HepG2 (cell line): ENCODE results near the gene RBM11.

Experiments
- AGO1 ChIP-seq: fragments of 200-400 bp; formaldehyde crosslinking; IDR thresholded peaks from 2 replicates; pipeline ENCODE4 v1.6.1; 2017; ENCODE audit warnings: mild to moderate bottlenecking, low read depth, low read length, moderate library complexity; ENCODE audit not compliant: poor library complexity, severe bottlenecking
- CHD2 ChIP-seq: IDR thresholded peaks from 2 replicates; pipeline ENCODE4 v1.6.1; 2011; ENCODE audit warnings: low read depth, low read length, improper control_type of control experiment
- ETV6 ChIP-seq: sonication (generic); formaldehyde crosslinking; conservative IDR thresholded peaks from 2 replicates; pipeline ENCODE4 v1.4.0; 2020; ENCODE audit warnings: missing genetic modification reagents
- KDM1A ChIP-seq: IDR thresholded peaks from 2 replicates; pipeline ENCODE4 v1.6.1; 2016; ENCODE audit warnings: missing compliant biosample characterization
- MYNN ChIP-seq: sonication (generic); formaldehyde crosslinking; IDR thresholded peaks from 2 replicates; pipeline ENCODE4 v1.4.0; 2020; ENCODE audit warnings: mild to moderate bottlenecking, low read depth, missing genetic modification reagents
- PHF21A ChIP-seq: sonication (generic); formaldehyde crosslinking; IDR thresholded peaks from 2 replicates; pipeline ENCODE4 v1.5.0; 2020; ENCODE audit warnings: mild to moderate bottlenecking, missing genetic modification reagents
- TAF1 ChIP-seq: sonication (generic); formaldehyde crosslinking; IDR thresholded peaks from 2 replicates; pipeline ENCODE4 v1.4.0; 2020; ENCODE audit warnings: missing genetic modification reagents
- ZNF777 ChIP-seq: sonication (generic); formaldehyde crosslinking; IDR thresholded peaks from 2 replicates; pipeline ENCODE4 v1.4.0; 2020; ENCODE audit warnings: missing genetic modification reagents
- TF ChIP-seq, protein P1 (sequence below): sonication (generic); formaldehyde crosslinking; IDR thresholded peaks from 2 replicates; pipeline ENCODE4 v1.5.0; 2020; ENCODE audit warnings: missing genetic modification reagents, mild to moderate bottlenecking, borderline replicate concordance

DNA sequence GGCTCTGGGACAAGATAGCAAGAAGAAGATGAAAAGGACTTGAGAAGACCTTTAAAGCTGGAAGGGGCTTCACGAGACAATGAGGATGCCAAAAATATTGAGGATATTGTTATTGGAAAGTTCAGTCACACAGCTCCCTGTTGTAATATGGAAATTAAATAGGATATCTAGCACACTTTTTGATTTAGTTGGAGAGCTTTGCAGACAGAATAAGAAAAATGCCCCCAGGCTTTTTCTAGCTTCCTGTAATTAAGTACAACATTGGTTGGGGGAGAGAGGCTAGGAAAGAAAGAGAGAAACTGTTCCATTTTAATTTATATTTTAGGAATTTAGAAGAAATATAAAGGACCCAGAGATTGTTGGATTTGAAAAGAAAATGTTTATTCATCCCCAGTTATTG is 27.5 kb downstream of the RBM11 start:
- TF ChIP-seq ETV6 (CRISPR knock-in tag) (no peak), KDM1A (CRISPR knock-in tag) (no peak), AGO1 (no peak), MYNN (CRISPR knock-in tag) (no peak), PHF21A (no peak), ZNF777 (CRISPR knock-in tag) (no peak), CHD2 (no peak), TAF1 (no peak)
- TF ChIP-seq, protein P1, sequence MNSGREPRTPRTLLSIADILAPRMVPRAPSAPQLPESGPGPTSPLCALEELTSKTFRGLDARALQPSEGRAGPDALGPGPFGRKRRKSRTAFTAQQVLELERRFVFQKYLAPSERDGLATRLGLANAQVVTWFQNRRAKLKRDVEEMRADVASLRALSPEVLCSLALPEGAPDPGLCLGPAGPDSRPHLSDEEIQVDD (CRISPR knock-in tag), result no peak
